B cell (primary cell): ENCODE data around the gene PLEKHG4B. TPM values are rescaled to one million over a fixed set of nuclear protein-coding genes. Genes with fewer than 3 reads are reported as not detected.

Experiments used
- ATAC-seq: fragments of 200-7000 bp; cut with Tn5 transposase; one replicate; pipeline ENCODE4 v1.10.0; 2021; ENCODE audit warnings: low read depth, mild to moderate bottlenecking, moderate number of reproducible peaks, moderate library complexity
- CTCF ChIA-PET: fragments of 350-600 bp; sonication (Branson Sonifier 250); formaldehyde crosslinking; loops from one replicate; lab custom pipeline; 2021; ENCODE audit warnings: antibody characterized with exemption, inconsistent platforms; lab: Charles Lee
- POLR2A ChIA-PET: fragments of 350-600 bp; sonication (Branson Sonifier 250); formaldehyde crosslinking; loops from one replicate; lab custom pipeline; 2021; ENCODE audit warnings: antibody characterized with exemption; lab: Charles Lee
- DNase-seq: peaks from one replicate; pipeline ENCODE4 v3.0.0; 2013
- H2AFZ ChIP-seq: 2 replicates; pipeline ENCODE4 v1.6.1; 2012; ENCODE audit warnings: mild to moderate bottlenecking, low read depth, low read length; ENCODE audit not compliant: insufficient read depth, poor library complexity, severe bottlenecking
- H3K27ac ChIP-seq, 2 donors: 1 replicate in 1 of 2; 2 replicates in 1 of 2; pipeline ENCODE4 v1.5.1; 2012 to 2013; ENCODE audit warnings: low read length in 2 of 2, mild to moderate bottlenecking in 2 of 2, moderate library complexity in 1 of 2
- H3K27me3 ChIP-seq, 4 experiments: fragments of 200-600 bp in 1 of 4; sonication (generic) in 1 of 4; replicated peaks in 1 of 4; 1 replicate in 2 of 4; 2 replicates in 2 of 4; pipeline versions ENCODE4 v1.6.1 to v1.7.0; 2013 to 2016; ENCODE audit warnings: low read length in 3 of 4, mild to moderate bottlenecking in 2 of 4, mixed read lengths in 1 of 4, moderate library complexity in 1 of 4; ENCODE audit not compliant: insufficient read depth in 4 of 4, control insufficient read depth in 3 of 4; ENCODE audit errors: control extremely low read depth in 1 of 4
- H3K36me3 ChIP-seq, 2 experiments: replicated peaks in 1 of 2; 1 replicate in 1 of 2; 2 replicates in 1 of 2; pipeline versions ENCODE4 v1.6.1 to v1.7.1; 2013; ENCODE audit warnings: low read length in 1 of 2; ENCODE audit not compliant: insufficient read depth in 2 of 2, control insufficient read depth in 1 of 2; ENCODE audit errors: control extremely low read depth in 1 of 2, extremely low read depth in 1 of 2
- H3K4me1 ChIP-seq, 2 donors: fragments of 200-600 bp in 1 of 2; sonication (generic) in 1 of 2; 1 replicate in 1 of 2; 2 replicates in 1 of 2; pipeline versions ENCODE4 v1.5.1 to v1.6.1; 2013 to 2017; ENCODE audit warnings: low read length in 2 of 2; ENCODE audit not compliant: control insufficient read depth in 2 of 2, insufficient read depth in 2 of 2
- H3K4me2 ChIP-seq: replicated peaks from 2 replicates; pipeline ENCODE3; 2012; ENCODE audit warnings: mild to moderate bottlenecking, low read depth, low read length; ENCODE audit not compliant: poor library complexity, severe bottlenecking
- H3K4me3 ChIP-seq, 5 experiments: fragments of 200-600 bp in 1 of 5; sonication (generic) in 1 of 5; 1 replicate in 3 of 5; 2 replicates in 2 of 5; pipeline versions ENCODE4 v1.5.1 to v1.7.0; 2011 to 2016; ENCODE audit warnings: low read length in 4 of 5, mild to moderate bottlenecking in 4 of 5, low read depth in 2 of 5, control low read depth in 1 of 5, moderate library complexity in 1 of 5; ENCODE audit not compliant: insufficient read depth in 1 of 5; ENCODE audit errors: control extremely low read depth in 1 of 5, extremely low read depth in 1 of 5
- H3K79me2 ChIP-seq: fragments of 200-600 bp; sonication (generic); one replicate; pipeline ENCODE4 v1.6.0; 2016; ENCODE audit warnings: low read length; ENCODE audit not compliant: control insufficient read depth, insufficient read depth
- H3K9ac ChIP-seq: fragments of 200-600 bp; sonication (generic); 2 replicates; pipeline ENCODE4 v1.6.1; 2017; ENCODE audit warnings: mild to moderate bottlenecking, low read length, moderate library complexity
- H3K9me3 ChIP-seq, 3 donors: one replicate each; pipeline versions ENCODE4 v1.6.1 to v1.7.1; 2013; ENCODE audit warnings: low read length in 2 of 3; ENCODE audit not compliant: control insufficient read depth in 2 of 3, insufficient read depth in 1 of 3; ENCODE audit errors: control extremely low read depth in 1 of 3
- H4K20me1 ChIP-seq: 2 replicates; pipeline ENCODE4 v1.6.0; 2012; ENCODE audit warnings: mild to moderate bottlenecking, low read length; ENCODE audit not compliant: insufficient read depth, control insufficient read depth, poor library complexity, severe bottlenecking
- H3K27ac Mint-ChIP-seq: one replicate; pipeline ENCODE4 v1.8.0; 2021; ENCODE audit warnings: mixed read lengths
- H3K27me3 Mint-ChIP-seq: one replicate; pipeline ENCODE4 v1.8.0; 2021; ENCODE audit warnings: mixed read lengths
- H3K4me1 Mint-ChIP-seq: one replicate; pipeline ENCODE4 v1.8.0; 2021; ENCODE audit warnings: mixed read lengths
- H3K4me3 Mint-ChIP-seq: one replicate; pipeline ENCODE4 v1.8.0; 2021; ENCODE audit warnings: mixed read lengths
- H3K9me3 Mint-ChIP-seq: one replicate; pipeline ENCODE4 v1.8.0; 2022; ENCODE audit warnings: mixed read lengths; ENCODE audit not compliant: insufficient read depth
- CTCF ChIP-seq: fragments of 200-600 bp; IDR thresholded peaks from one replicate; pipeline ENCODE4 v1.8.0; 2022; ENCODE audit warnings: antibody characterized with exemption, mild to moderate bottlenecking
- EZH2 ChIP-seq: IDR thresholded peaks from 2 replicates; pipeline ENCODE4 v1.6.1; 2012; ENCODE audit warnings: borderline replicate concordance, low read depth, mild to moderate bottlenecking, moderate library complexity, low read length; ENCODE audit not compliant: insufficient read depth, poor library complexity, severe bottlenecking
- WGBS: methylation state at CpG from one replicate; pipeline ENCODE4 v1.1.5; 2013; ENCODE audit warnings: missing lambda C conversion rate; ENCODE audit not compliant: insufficient coverage; 5-methylcytosine and 5-hydroxymethylcytosine counted together
- intact Hi-C: fragments of 100-400 bp; cut with micrococcal nuclease; formaldehyde crosslinking; loops from one replicate; pipeline ENCODE4 v1.10.0; 2022
- polyA plus RNA-seq: library from polyadenylated mRNA; depleted of rRNA; stranded (reverse); fragments of >200 nt; gene quantifications from 2 replicates; pipeline ENCODE4 v1.2.3, GENCODE V29; 2012
- total RNA-seq, 2 donors: library from RNA; stranded (reverse); fragments of 120-200 nt in 1 of 2; gene quantifications; 1 replicate in 1 of 2; 2 replicates in 1 of 2; pipeline versions ENCODE4 v1.2.3 to v1.2.4, GENCODE V29; 2013 to 2022

Gene PLEKHG4B
- total and polyA plus RNA-seq, 2 donors (not counting 1 experiment from before 2014, with no cell fraction given), result not detected

- H3K27ac Mint-ChIP-seq, result no peak overlapping the region
- no peaks in the 10 kb centered on the region for H3K27me3 ChIP-seq
- POLR2A ChIA-PET, result no interaction called here
- H3K4me2 ChIP-seq, result no peak overlapping the region
- no peaks in the 10 kb centered on the region for H3K79me2 ChIP-seq
- no peaks in the 10 kb centered on the region for H4K20me1 ChIP-seq
- H3K4me3 Mint-ChIP-seq, result no peak overlapping the region
- no peak for DNase-seq
- no peaks in the 10 kb centered on the region for H3K9me3 Mint-ChIP-seq
- H3K36me3 ChIP-seq, result no peaks in the 10 kb centered on the region
- no peaks in the 10 kb centered on the region for H3K9me3 ChIP-seq
- CTCF ChIA-PET, result no interaction called here
- no peak overlapping the region for H3K4me3 ChIP-seq
- no peak overlapping the region for H3K9ac ChIP-seq
- H3K27me3 Mint-ChIP-seq, result peaks cover 4% of the 10 kb centered on the region
- TF ChIP-seq EZH2 (no peak), CTCF (no peak)
- 98% methylated on average over 8 of the region's 9 CpGs for WGBS
- H3K4me1 Mint-ChIP-seq, result no peaks in the 10 kb centered on the region
- intact Hi-C loops, result no loop called here
- H3K27ac ChIP-seq, result no peak overlapping the region
- H2AFZ ChIP-seq, result no peak overlapping the region
- no peaks in the 10 kb centered on the region for H3K4me1 ChIP-seq
- ATAC-seq, result no peak
Measured at GRCh38 chr5:181160-181559, 89.2 kb downstream of the PLEKHG4B start.

GRCh38 chr5:181566-181965 is 89.6 kb downstream of the PLEKHG4B start:
- intact Hi-C loops, result no loop called here
- Mint-ChIP-seq H3K9me3 (no peaks in the 10 kb centered on the region), H3K27me3 (peaks cover 4% of the 10 kb centered on the region), H3K4me1 (no peaks in the 10 kb centered on the region), H3K4me3 (no peak overlapping the region), H3K27ac (no peak overlapping the region)
- ATAC-seq (no peak), DNase-seq (no peak)
- no peaks in the 10 kb centered on the region for H3K9me3 ChIP-seq
- peaks cover 0 to 2% (median 0%) of the 10 kb centered on the region in 4 experiments for H3K27me3 ChIP-seq
- H3K4me2 ChIP-seq, result no peak overlapping the region
- WGBS, result 91% methylated on average over 22 of the region's 22 CpGs
- H3K36me3 ChIP-seq, result no peaks in the 10 kb centered on the region
- no peaks in the 10 kb centered on the region for H4K20me1 ChIP-seq
- no peak overlapping the region for H3K9ac ChIP-seq
- H2AFZ ChIP-seq, result no peak overlapping the region
- TF ChIP-seq EZH2, result no peak
- no peak for TF ChIP-seq CTCF
- CTCF ChIA-PET, result no interaction called here
- H3K27ac ChIP-seq, result no peak overlapping the region
- H3K4me3 ChIP-seq, result no peak overlapping the region
- H3K4me1 ChIP-seq, result no peaks in the 10 kb centered on the region
- H3K79me2 ChIP-seq, result no peaks in the 10 kb centered on the region
- POLR2A ChIA-PET, result no interaction called here
